Measurements from ENCODE around the gene GREB1L.

Gene GREB1L

DNA sequence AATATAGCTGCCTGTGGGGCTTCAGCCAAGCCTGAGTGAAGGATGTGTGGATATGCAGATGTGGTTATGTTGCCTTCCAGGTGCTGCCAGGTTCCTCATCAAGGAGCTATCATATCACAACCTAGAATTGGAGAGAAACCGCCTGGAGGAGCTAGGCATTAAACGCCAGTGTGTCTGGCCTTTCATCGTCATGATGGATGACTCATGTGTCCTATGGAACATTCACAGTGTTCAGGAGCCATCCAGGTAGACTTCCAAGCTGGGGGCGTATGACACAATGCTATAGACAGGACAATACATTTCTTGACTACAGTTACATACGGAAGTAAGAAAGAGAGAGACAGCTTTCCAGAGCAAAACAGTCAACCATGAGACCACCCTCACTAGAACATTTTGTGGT is 271.7 kb downstream of the GREB1L start:
- H3K27me3 ChIP-seq (ENCODE audit: insufficient read depth, poor library complexity, severe bottlenecking): no peaks in the 10 kb centered on the region
- DNase-seq (ENCODE audit: low read depth in 1 of 2, low spot score in 1 of 2): no peak
- no peak overlapping the region for H3K4me3 ChIP-seq (replicated peaks; ENCODE audit: insufficient read depth, low read length)
- TF ChIP-seq POLR2AphosphoS5 (IDR thresholded peaks at IDR 0.05; ENCODE audit: low read depth) (no peak), GABPA (IDR thresholded peaks at IDR 0.05; ENCODE audit: low read depth) (no peak), CTCF (IDR thresholded peaks at IDR 0.05; ENCODE audit: insufficient read depth, low read length) (no peak), SPI1 (IDR thresholded peaks at IDR 0.05; ENCODE audit: borderline replicate concordance, low read depth) (no peak), REST (IDR thresholded peaks at IDR 0.05; ENCODE audit: insufficient replicate concordance, low read depth) (no peak)
- H3K27ac ChIP-seq (replicated peaks): no peak overlapping the region

- no peak overlapping the region for H3K4me3 ChIP-seq (replicated peaks; ENCODE audit: insufficient read depth, low read length)
- TF ChIP-seq POLR2AphosphoS5 (IDR thresholded peaks at IDR 0.05; ENCODE audit: low read depth) (no peak), GABPA (IDR thresholded peaks at IDR 0.05; ENCODE audit: low read depth) (no peak), CTCF (IDR thresholded peaks at IDR 0.05; ENCODE audit: insufficient read depth, low read length) (no peak), REST (IDR thresholded peaks at IDR 0.05; ENCODE audit: insufficient replicate concordance, low read depth) (no peak), SPI1 (IDR thresholded peaks at IDR 0.05; ENCODE audit: borderline replicate concordance, low read depth) (no peak)
- no peaks in the 10 kb centered on the region for H3K27me3 ChIP-seq (ENCODE audit: insufficient read depth, poor library complexity, severe bottlenecking)
- H3K27ac ChIP-seq (replicated peaks): no peak overlapping the region
- no peak for DNase-seq (ENCODE audit: low read depth in 1 of 2, low spot score in 1 of 2)
Measured at GRCh38 chr18:21522530-21522929, 280.5 kb downstream of the GREB1L start.

GRCh38 chr18:21525916-21526315 is 283.9 kb downstream of the GREB1L start:
- H3K4me3 ChIP-seq (replicated peaks; ENCODE audit: insufficient read depth, low read length): no peak overlapping the region
- TF ChIP-seq SPI1 (IDR thresholded peaks at IDR 0.05; ENCODE audit: borderline replicate concordance, low read depth) (no peak), GABPA (IDR thresholded peaks at IDR 0.05; ENCODE audit: low read depth) (no peak), CTCF (IDR thresholded peaks at IDR 0.05; ENCODE audit: insufficient read depth, low read length) (no peak), REST (IDR thresholded peaks at IDR 0.05; ENCODE audit: insufficient replicate concordance, low read depth) (no peak), POLR2AphosphoS5 (IDR thresholded peaks at IDR 0.05; ENCODE audit: low read depth) (no peak)
- no peaks in the 10 kb centered on the region for H3K27me3 ChIP-seq (ENCODE audit: insufficient read depth, poor library complexity, severe bottlenecking)
- H3K27ac ChIP-seq (replicated peaks): no peak overlapping the region
- no peak for DNase-seq (ENCODE audit: low read depth in 1 of 2, low spot score in 1 of 2)

Data from HL-60 (cell line).